ENCODE data around the gene AICDA. TPM values are rescaled to one million over a fixed set of nuclear protein-coding genes. Genes with fewer than 3 reads are reported as not detected.

AICDA gene
- total RNA-seq, 1 donor from 2014 or later: not detected

DNA sequence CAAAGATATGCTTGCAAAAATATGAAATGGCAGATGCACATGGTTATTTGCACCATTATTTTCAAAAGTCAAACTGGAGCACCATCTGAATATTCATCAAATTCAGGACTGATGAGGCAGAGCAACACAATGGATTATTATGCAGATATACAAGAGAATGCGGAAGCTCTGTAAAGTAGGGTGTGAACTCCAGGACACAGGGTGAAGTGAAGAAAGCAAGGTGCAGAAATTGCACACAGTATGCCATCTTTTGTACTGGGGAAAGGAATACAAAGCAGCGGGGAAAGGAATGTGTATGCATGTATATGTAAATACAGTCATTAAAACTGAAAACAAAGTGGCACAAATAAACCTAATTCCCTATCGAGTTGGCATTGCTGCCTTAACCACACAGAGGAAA, 49.3 kb downstream of the AICDA start:
- no peak for DNase-seq (ENCODE audit: low spot score)
- H2AFZ ChIP-seq (replicated peaks): no peak overlapping the region
- H3K36me3 Mint-ChIP-seq: no peaks in the 10 kb centered on the region
- H3K4me1 Mint-ChIP-seq: peaks cover 3% of the 10 kb centered on the region
- H3K9me3 Mint-ChIP-seq: peaks cover 30% of the 10 kb centered on the region
- no peak overlapping the region for H3K9ac ChIP-seq
- peaks cover 2% of the 10 kb centered on the region for H3K27me3 Mint-ChIP-seq (ENCODE audit: insufficient read depth, low read depth)
- no peaks in the 10 kb centered on the region for H3K4me1 ChIP-seq
- no peaks in the 10 kb centered on the region for H3K27me3 ChIP-seq
- no peak overlapping the region for H3K27ac ChIP-seq
- no peaks in the 10 kb centered on the region for H4K20me1 ChIP-seq (ENCODE audit: low read depth)
- no peak overlapping the region for H3K4me3 ChIP-seq
- H3K27ac Mint-ChIP-seq: no peak overlapping the region
- no peak overlapping the region for H3K4me2 ChIP-seq
- H3K4me3 Mint-ChIP-seq: no peak overlapping the region
- H3K36me3 ChIP-seq: no peaks in the 10 kb centered on the region
- H3F3A ChIP-seq (ENCODE audit: low read depth): no peaks in the 10 kb centered on the region
- H3K79me2 ChIP-seq (ENCODE audit: low read depth): no peaks in the 10 kb centered on the region
- TF ChIP-seq EZH2phosphoT487 (IDR thresholded peaks at IDR 0.05) (no peak), EZH2 (IDR thresholded peaks at IDR 0.05) (no peak)
- H3K9me3 ChIP-seq (ENCODE audit: low read depth): no peaks in the 10 kb centered on the region

DNA sequence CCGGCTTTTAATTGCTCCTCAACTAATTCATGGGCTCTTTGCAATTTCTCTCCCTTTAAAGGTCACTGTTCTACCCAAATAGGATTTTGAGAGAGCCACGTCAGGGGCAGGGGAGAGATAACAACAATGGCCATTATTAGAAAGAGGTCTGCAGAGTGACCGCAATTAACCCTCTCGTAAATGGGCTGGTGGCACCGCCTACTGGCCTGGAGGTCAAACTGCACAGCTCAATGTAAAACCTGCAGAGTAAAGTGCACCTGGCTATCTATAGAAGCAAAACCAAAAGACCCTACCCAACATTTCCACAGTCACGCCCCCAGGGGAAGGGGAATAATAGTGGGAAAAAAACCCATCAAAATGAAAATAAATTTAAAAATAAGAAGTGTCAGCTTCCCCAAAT, 50.3 kb downstream of the AICDA start:
- Histone ChIP-seq H3F3A (ENCODE audit: low read depth) (no peaks in the 10 kb centered on the region), H2AFZ (replicated peaks) (no peak overlapping the region), H3K9me3 (ENCODE audit: low read depth) (no peaks in the 10 kb centered on the region), H3K79me2 (ENCODE audit: low read depth) (no peaks in the 10 kb centered on the region), H3K4me3 (no peak overlapping the region), H3K27me3 (no peaks in the 10 kb centered on the region), H3K4me2 (no peak overlapping the region), H3K9ac (no peak overlapping the region), H4K20me1 (ENCODE audit: low read depth) (no peaks in the 10 kb centered on the region), H3K36me3 (no peaks in the 10 kb centered on the region), H3K4me1 (no peaks in the 10 kb centered on the region), H3K27ac (no peak overlapping the region)
- peaks cover 29% of the 10 kb centered on the region for H3K9me3 Mint-ChIP-seq
- TF ChIP-seq, protein P1, sequence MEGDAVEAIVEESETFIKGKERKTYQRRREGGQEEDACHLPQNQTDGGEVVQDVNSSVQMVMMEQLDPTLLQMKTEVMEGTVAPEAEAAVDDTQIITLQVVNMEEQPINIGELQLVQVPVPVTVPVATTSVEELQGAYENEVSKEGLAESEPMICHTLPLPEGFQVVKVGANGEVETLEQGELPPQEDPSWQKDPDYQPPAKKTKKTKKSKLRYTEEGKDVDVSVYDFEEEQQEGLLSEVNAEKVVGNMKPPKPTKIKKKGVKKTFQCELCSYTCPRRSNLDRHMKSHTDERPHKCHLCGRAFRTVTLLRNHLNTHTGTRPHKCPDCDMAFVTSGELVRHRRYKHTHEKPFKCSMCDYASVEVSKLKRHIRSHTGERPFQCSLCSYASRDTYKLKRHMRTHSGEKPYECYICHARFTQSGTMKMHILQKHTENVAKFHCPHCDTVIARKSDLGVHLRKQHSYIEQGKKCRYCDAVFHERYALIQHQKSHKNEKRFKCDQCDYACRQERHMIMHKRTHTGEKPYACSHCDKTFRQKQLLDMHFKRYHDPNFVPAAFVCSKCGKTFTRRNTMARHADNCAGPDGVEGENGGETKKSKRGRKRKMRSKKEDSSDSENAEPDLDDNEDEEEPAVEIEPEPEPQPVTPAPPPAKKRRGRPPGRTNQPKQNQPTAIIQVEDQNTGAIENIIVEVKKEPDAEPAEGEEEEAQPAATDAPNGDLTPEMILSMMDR (IDR thresholded peaks at IDR 0.05): peak; percentile 32
- no peak for TF ChIP-seq EZH2phosphoT487 (IDR thresholded peaks at IDR 0.05)
- no peak for TF ChIP-seq EZH2 (IDR thresholded peaks at IDR 0.05)
- H3K4me1 Mint-ChIP-seq: peaks cover 2% of the 10 kb centered on the region
- H3K36me3 Mint-ChIP-seq: no peaks in the 10 kb centered on the region
- no peak for DNase-seq (ENCODE audit: low spot score)
- no peak overlapping the region for H3K4me3 Mint-ChIP-seq
- H3K27me3 Mint-ChIP-seq (ENCODE audit: insufficient read depth, low read depth): peaks cover 2% of the 10 kb centered on the region
- no peak overlapping the region for H3K27ac Mint-ChIP-seq

DNA sequence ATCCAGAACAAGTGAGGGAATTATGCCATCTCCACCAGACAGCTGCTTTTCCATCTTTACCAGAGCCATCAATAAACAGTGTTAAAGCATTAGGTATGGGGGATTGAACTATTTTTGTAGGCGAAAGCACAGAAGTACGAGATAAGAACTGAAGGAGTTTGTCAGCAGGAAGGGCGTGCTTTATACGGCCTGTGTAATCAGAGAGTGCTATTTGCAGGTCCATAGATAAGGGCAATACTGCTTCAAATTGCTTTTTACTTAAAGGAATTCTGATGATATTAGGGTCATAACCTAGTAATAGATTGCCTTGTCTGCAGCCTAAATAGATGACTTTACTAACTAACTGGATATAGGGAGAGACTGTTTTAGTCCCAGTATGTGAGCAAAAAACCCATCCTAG, 51.6 kb downstream of the AICDA start:
- Histone ChIP-seq H3K4me1 (no peaks in the 10 kb centered on the region), H3K27me3 (no peaks in the 10 kb centered on the region), H3K4me2 (no peak overlapping the region), H3K4me3 (no peak overlapping the region), H3K36me3 (no peaks in the 10 kb centered on the region), H3F3A (ENCODE audit: low read depth) (no peaks in the 10 kb centered on the region), H3K79me2 (ENCODE audit: low read depth) (no peaks in the 10 kb centered on the region), H2AFZ (replicated peaks) (no peak overlapping the region), H4K20me1 (ENCODE audit: low read depth) (no peaks in the 10 kb centered on the region), H3K27ac (no peak overlapping the region), H3K9ac (no peak overlapping the region), H3K9me3 (ENCODE audit: low read depth) (no peaks in the 10 kb centered on the region)
- no peaks in the 10 kb centered on the region for H3K4me1 Mint-ChIP-seq
- H3K9me3 Mint-ChIP-seq: peaks cover 23% of the 10 kb centered on the region
- H3K36me3 Mint-ChIP-seq: no peaks in the 10 kb centered on the region
- peaks cover 2% of the 10 kb centered on the region for H3K27me3 Mint-ChIP-seq (ENCODE audit: insufficient read depth, low read depth)
- TF ChIP-seq, protein P1 (IDR thresholded peaks at IDR 0.05): no peak
- no peak for TF ChIP-seq EZH2phosphoT487 (IDR thresholded peaks at IDR 0.05)
- TF ChIP-seq EZH2 (IDR thresholded peaks at IDR 0.05): no peak
- no peak overlapping the region for H3K4me3 Mint-ChIP-seq
- no peak overlapping the region for H3K27ac Mint-ChIP-seq
- DNase-seq (ENCODE audit: low spot score): no peak

DNA sequence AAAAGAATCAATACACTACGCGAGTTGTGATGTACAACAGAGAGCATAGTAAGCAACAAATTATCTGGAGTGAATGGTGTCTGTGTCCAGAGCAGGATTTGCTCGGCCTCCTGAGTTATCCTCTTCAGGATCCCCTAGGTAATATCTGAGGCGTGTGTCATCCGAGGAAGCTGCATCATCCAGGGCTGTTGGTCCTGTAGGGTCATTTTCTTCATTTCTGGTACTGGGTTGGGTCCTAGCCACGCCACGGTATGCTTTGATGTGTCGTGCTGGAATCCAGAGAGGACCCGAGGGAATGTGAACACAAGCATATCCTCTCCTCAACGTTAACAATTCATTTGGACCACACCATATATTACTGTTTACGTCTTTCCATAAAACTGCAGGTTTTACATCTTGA, 53.0 kb downstream of the AICDA start:
- H3K27ac Mint-ChIP-seq: no peak overlapping the region
- Histone ChIP-seq H3K4me2 (no peak overlapping the region), H4K20me1 (ENCODE audit: low read depth) (no peaks in the 10 kb centered on the region), H3K36me3 (no peaks in the 10 kb centered on the region), H3K9ac (no peak overlapping the region), H3K27me3 (no peaks in the 10 kb centered on the region), H3K4me3 (no peak overlapping the region), H3K9me3 (ENCODE audit: low read depth) (no peaks in the 10 kb centered on the region), H3K79me2 (ENCODE audit: low read depth) (no peaks in the 10 kb centered on the region), H3K27ac (no peak overlapping the region), H3K4me1 (no peaks in the 10 kb centered on the region), H2AFZ (replicated peaks) (no peak overlapping the region), H3F3A (ENCODE audit: low read depth) (no peaks in the 10 kb centered on the region)
- TF ChIP-seq EZH2phosphoT487 (IDR thresholded peaks at IDR 0.05): no peak
- no peak for TF ChIP-seq EZH2 (IDR thresholded peaks at IDR 0.05)
- TF ChIP-seq, protein P1 (IDR thresholded peaks at IDR 0.05): no peak
- peaks cover 23% of the 10 kb centered on the region for H3K9me3 Mint-ChIP-seq
- H3K4me3 Mint-ChIP-seq: no peak overlapping the region
- H3K36me3 Mint-ChIP-seq: no peaks in the 10 kb centered on the region
- H3K4me1 Mint-ChIP-seq: no peaks in the 10 kb centered on the region
- peaks cover 2% of the 10 kb centered on the region for H3K27me3 Mint-ChIP-seq (ENCODE audit: insufficient read depth, low read depth)
- DNase-seq (ENCODE audit: low spot score): no peak
